Thyroid gland (tissue), 4 donors: Measurements from ENCODE around the gene TLX2. TPM values are rescaled to one million over a fixed set of nuclear protein-coding genes. Genes with fewer than 3 reads are reported as not detected.

ENCODE experiments used
- DNase-seq, 2 donors: peaks; one replicate each; pipeline ENCODE4 v3.0.0-alpha.2; 2019
- H3K27ac ChIP-seq, 3 donors: fragments of 200-600 bp; sonication (generic); 1 replicate in 2 of 3; 2 replicates in 1 of 3; pipeline ENCODE4 v1.5.1; 2016 to 2019; ENCODE audit warnings: mild to moderate bottlenecking in 1 of 3, moderate library complexity in 1 of 3
- H3K27me3 ChIP-seq: fragments of 200-600 bp; sonication (generic); one replicate; pipeline ENCODE4 v1.5.1; 2019
- H3K36me3 ChIP-seq, 2 donors: fragments of 200-600 bp; sonication (generic); one replicate each; pipeline ENCODE4 v1.5.1; 2016 to 2019
- H3K4me1 ChIP-seq, 2 donors: fragments of 200-600 bp; sonication (generic); one replicate each; pipeline ENCODE4 v1.5.1; 2017 to 2019
- H3K4me3 ChIP-seq, 3 donors: fragments of 200-600 bp; sonication (generic); replicated peaks in 1 of 3; 1 replicate in 2 of 3; 2 replicates in 1 of 3; pipeline ENCODE4 v1.5.1; 2016; ENCODE audit warnings: mild to moderate bottlenecking in 1 of 3
- H3K9me3 ChIP-seq: fragments of 200-600 bp; sonication (generic); one replicate; pipeline ENCODE4 v1.5.1; 2017
- CTCF ChIP-seq, 6 experiments: fragments of 200-600 bp in 3 of 6; fragments of 450-650 bp in 3 of 6; sonication (generic) in 3 of 6; IDR thresholded peaks; one replicate each; pipeline ENCODE4 v1.5.1; 2016 to 2019; ENCODE audit warnings: antibody characterized with exemption in 6 of 6, mild to moderate bottlenecking in 2 of 6, inconsistent platforms in 1 of 6, moderate library complexity in 1 of 6
- POLR2A ChIP-seq, 2 donors: fragments of 450-650 bp; IDR thresholded peaks; one replicate each; pipeline ENCODE4 v1.6.1; 2017; ENCODE audit warnings: antibody characterized with exemption in 2 of 2, mild to moderate bottlenecking in 2 of 2, moderate library complexity in 1 of 2
- WGBS, 2 donors: methylation state at CpG; one replicate each; pipeline ENCODE4 v1.1.5; 2017; 5-methylcytosine and 5-hydroxymethylcytosine counted together
- intact Hi-C: fragments of 100-400 bp; cut with DNase I; formaldehyde crosslinking; loops from one replicate; pipeline ENCODE4 v1.15.1; 2023
- total RNA-seq, 4 donors: library from RNA; depleted of rRNA; stranded (reverse); fragments of >200 nt; gene quantifications; one replicate each; pipeline ENCODE4 v1.2.3, GENCODE V29; 2016

Gene TLX2
- total RNA-seq, 4 donors from 2014 or later = not detected

GRCh38 chr2:74526649-74527230 lies 12.5 kb downstream of the TLX2 start:
- Histone ChIP-seq H3K4me1 (peaks cover 10 to 18% of the 10 kb centered on the region in 2 donors), H3K4me3 (no peak overlapping the region), H3K36me3 (peaks cover 15 to 23% of the 10 kb centered on the region in 2 donors), H3K27me3 (no peaks in the 10 kb centered on the region), H3K27ac (no peak overlapping the region), H3K9me3 (no peaks in the 10 kb centered on the region)
- DNase-seq = no peak
- intact Hi-C loops = loop anchor here (10.0 kb wide), 1 partner anchor 58 kb away; no protein-coding TSS in a partner anchor
- no peak for TF ChIP-seq POLR2A (IDR thresholded peaks at IDR 0.05)
- no peak for TF ChIP-seq CTCF (IDR thresholded peaks at IDR 0.05)
- 97% methylated on average over 11 of the region's 11 CpGs for WGBS, 2 donors

GRCh38 chr2:74527741-74528140 lies 13.5 kb downstream of the TLX2 start:
- H3K27me3 ChIP-seq = no peaks in the 10 kb centered on the region
- no peak overlapping the region for H3K27ac ChIP-seq
- H3K9me3 ChIP-seq = no peaks in the 10 kb centered on the region
- TF ChIP-seq POLR2A (IDR thresholded peaks at IDR 0.05) (no peak), CTCF (IDR thresholded peaks at IDR 0.05) (no peak)
- H3K36me3 ChIP-seq = peaks cover 15 to 26% of the 10 kb centered on the region in 2 donors
- no peak for DNase-seq
- WGBS, 2 donors = 95 to 99% methylated on average over 9 of the region's 9 CpGs
- peaks cover 10 to 18% of the 10 kb centered on the region in 2 donors for H3K4me1 ChIP-seq
- H3K4me3 ChIP-seq = no peak overlapping the region
- intact Hi-C loops = loop anchor here (10.0 kb wide), 1 partner anchor 57 kb away; no protein-coding TSS in a partner anchor

- H3K36me3 ChIP-seq = peaks cover 15 to 34% of the 10 kb centered on the region in 2 donors
- peaks cover 10 to 18% of the 10 kb centered on the region in 2 donors for H3K4me1 ChIP-seq
- intact Hi-C loops = loop anchor here (10.0 kb wide), 1 partner anchor 56 kb away; no protein-coding TSS in a partner anchor
- H3K4me3 ChIP-seq = peak overlapping the region; percentile 23 to 100 (median 71)
- no peak for TF ChIP-seq CTCF (IDR thresholded peaks at IDR 0.05)
- no peak for TF ChIP-seq POLR2A (IDR thresholded peaks at IDR 0.05)
- no peak for DNase-seq
- peak overlapping the region; percentile 78 to 90 (median 81) for H3K27ac ChIP-seq
- H3K9me3 ChIP-seq = no peaks in the 10 kb centered on the region
- 17 to 22% methylated on average over 20 to 29 of the region's 29 CpGs for WGBS, 2 donors
- H3K27me3 ChIP-seq = no peaks in the 10 kb centered on the region
These were observed 14.5 kb downstream of the TLX2 start for GRCh38 chr2:74528600-74529356.

- peaks cover 15 to 34% of the 10 kb centered on the region in 2 donors for H3K36me3 ChIP-seq
- H3K4me1 ChIP-seq = peaks cover 10 to 18% of the 10 kb centered on the region in 2 donors
- no peaks in the 10 kb centered on the region for H3K27me3 ChIP-seq
- H3K9me3 ChIP-seq = no peaks in the 10 kb centered on the region
- peak; percentile 99 for DNase-seq
- TF ChIP-seq CTCF (IDR thresholded peaks at IDR 0.05) = no peak
- peak in 1 of 2 donors; percentile 78 for TF ChIP-seq POLR2A (IDR thresholded peaks at IDR 0.05)
- WGBS, 2 donors = 0% methylated on average over 3 to 10 of the region's 87 CpGs
- peak within 1 kb of the TSS; percentile 78 to 90 (median 81) for H3K27ac ChIP-seq
- peak within 1 kb of the TSS; percentile 71 to 100 (median 72) for H3K4me3 ChIP-seq
- intact Hi-C loops = loop anchor here (10.0 kb wide), 1 partner anchor 55 kb away; no protein-coding TSS in a partner anchor
These were observed 15.3 kb downstream of the TLX2 start, which contains the start of the genes AUP1 and HTRA2 for GRCh38 chr2:74529357-74530238. TSS of gene AUP1 (minus strand) at chr2:74529706. CDS start at chr2:74529629, 77 bp downstream. TSS of gene HTRA2 (plus strand) at chr2:74529933. CDS start at chr2:74530007, 74 bp downstream.
